ENCODE results near the gene CLDN14. TPM values are rescaled to one million over a fixed set of nuclear protein-coding genes. Genes with fewer than 3 reads are reported as not detected.

CLDN14 gene
- total RNA-seq, 1 donor from 2014 or later, result 3.7 TPM

GRCh38 chr21:36513430-36513829, 33.5 kb upstream of the CLDN14 start:
- H3K4me3 ChIP-seq (ENCODE audit: low read length in 3 of 3), result no peak overlapping the region
- H3K27ac ChIP-seq (ENCODE audit: low read depth, low read length), result no peak overlapping the region
- no peaks in the 10 kb centered on the region for H3K36me3 ChIP-seq (ENCODE audit: control insufficient read depth in 3 of 3, insufficient read depth in 3 of 3, low read length in 3 of 3)
- H3K9ac ChIP-seq (ENCODE audit: low read depth in 1 of 3, low read length in 3 of 3), result no peak overlapping the region
- H3K9me3 ChIP-seq (ENCODE audit: control insufficient read depth in 3 of 3, low read length in 3 of 3), result no peaks in the 10 kb centered on the region
- H3K27me3 ChIP-seq (ENCODE audit: control insufficient read depth in 3 of 3, insufficient read depth in 3 of 3, low read length in 3 of 3), result peaks cover 0 to 6% (median 3%) of the 10 kb centered on the region in 3 donors
- no peaks in the 10 kb centered on the region for H3K4me1 ChIP-seq (ENCODE audit: control insufficient read depth in 3 of 3, insufficient read depth in 3 of 3, low read length in 3 of 3)

DNA sequence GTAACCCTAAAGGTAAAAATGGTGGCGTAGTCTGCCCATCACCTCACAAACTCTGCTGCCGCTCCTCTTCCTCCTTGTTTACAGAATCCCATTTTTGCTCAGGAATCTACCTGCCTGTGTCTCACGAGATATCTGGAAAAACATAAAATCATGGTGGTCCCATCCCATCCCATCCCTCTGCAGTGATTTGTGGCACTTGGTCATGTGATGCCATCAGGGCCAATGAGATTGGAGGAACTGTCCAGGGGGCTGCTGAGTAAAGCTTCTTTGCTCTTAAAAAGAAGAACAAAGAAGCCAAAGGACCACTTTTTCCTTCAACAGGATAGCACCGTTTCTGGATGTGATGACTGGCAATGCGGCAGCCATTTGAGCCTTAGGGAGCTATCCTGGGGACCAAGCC, 33.0 kb upstream of the CLDN14 start:
- peaks cover 0 to 6% (median 3%) of the 10 kb centered on the region in 3 donors for H3K27me3 ChIP-seq (ENCODE audit: control insufficient read depth in 3 of 3, insufficient read depth in 3 of 3, low read length in 3 of 3)
- H3K9ac ChIP-seq (ENCODE audit: low read depth in 1 of 3, low read length in 3 of 3), result no peak overlapping the region
- no peak overlapping the region for H3K4me3 ChIP-seq (ENCODE audit: low read length in 3 of 3)
- H3K9me3 ChIP-seq (ENCODE audit: control insufficient read depth in 3 of 3, low read length in 3 of 3), result no peaks in the 10 kb centered on the region
- no peaks in the 10 kb centered on the region for H3K36me3 ChIP-seq (ENCODE audit: control insufficient read depth in 3 of 3, insufficient read depth in 3 of 3, low read length in 3 of 3)
- no peaks in the 10 kb centered on the region for H3K4me1 ChIP-seq (ENCODE audit: control insufficient read depth in 3 of 3, insufficient read depth in 3 of 3, low read length in 3 of 3)
- H3K27ac ChIP-seq (ENCODE audit: low read depth, low read length), result no peak overlapping the region

- Histone ChIP-seq H3K36me3 (ENCODE audit: control insufficient read depth in 3 of 3, insufficient read depth in 3 of 3, low read length in 3 of 3) (no peaks in the 10 kb centered on the region), H3K9ac (ENCODE audit: low read depth in 1 of 3, low read length in 3 of 3) (no peak overlapping the region), H3K4me1 (ENCODE audit: control insufficient read depth in 3 of 3, insufficient read depth in 3 of 3, low read length in 3 of 3) (no peaks in the 10 kb centered on the region), H3K9me3 (ENCODE audit: control insufficient read depth in 3 of 3, low read length in 3 of 3) (no peaks in the 10 kb centered on the region), H3K4me3 (ENCODE audit: low read length in 3 of 3) (no peak overlapping the region), H3K27me3 (ENCODE audit: control insufficient read depth in 3 of 3, insufficient read depth in 3 of 3, low read length in 3 of 3) (peaks cover 0 to 6% (median 3%) of the 10 kb centered on the region in 3 donors), H3K27ac (ENCODE audit: low read depth, low read length) (no peak overlapping the region)
These were observed 31.7 kb upstream of the CLDN14 start for GRCh38 chr21:36511484-36512220.

GRCh38 chr21:36510911-36511310, 31.0 kb upstream of the CLDN14 start:
- Histone ChIP-seq H3K9ac (ENCODE audit: low read depth in 1 of 3, low read length in 3 of 3) (no peak overlapping the region), H3K4me1 (ENCODE audit: control insufficient read depth in 3 of 3, insufficient read depth in 3 of 3, low read length in 3 of 3) (no peaks in the 10 kb centered on the region), H3K27ac (ENCODE audit: low read depth, low read length) (no peak overlapping the region), H3K36me3 (ENCODE audit: control insufficient read depth in 3 of 3, insufficient read depth in 3 of 3, low read length in 3 of 3) (no peaks in the 10 kb centered on the region), H3K4me3 (ENCODE audit: low read length in 3 of 3) (no peak overlapping the region), H3K27me3 (ENCODE audit: control insufficient read depth in 3 of 3, insufficient read depth in 3 of 3, low read length in 3 of 3) (peaks cover 0 to 6% (median 3%) of the 10 kb centered on the region in 3 donors), H3K9me3 (ENCODE audit: control insufficient read depth in 3 of 3, low read length in 3 of 3) (no peaks in the 10 kb centered on the region)

DNA sequence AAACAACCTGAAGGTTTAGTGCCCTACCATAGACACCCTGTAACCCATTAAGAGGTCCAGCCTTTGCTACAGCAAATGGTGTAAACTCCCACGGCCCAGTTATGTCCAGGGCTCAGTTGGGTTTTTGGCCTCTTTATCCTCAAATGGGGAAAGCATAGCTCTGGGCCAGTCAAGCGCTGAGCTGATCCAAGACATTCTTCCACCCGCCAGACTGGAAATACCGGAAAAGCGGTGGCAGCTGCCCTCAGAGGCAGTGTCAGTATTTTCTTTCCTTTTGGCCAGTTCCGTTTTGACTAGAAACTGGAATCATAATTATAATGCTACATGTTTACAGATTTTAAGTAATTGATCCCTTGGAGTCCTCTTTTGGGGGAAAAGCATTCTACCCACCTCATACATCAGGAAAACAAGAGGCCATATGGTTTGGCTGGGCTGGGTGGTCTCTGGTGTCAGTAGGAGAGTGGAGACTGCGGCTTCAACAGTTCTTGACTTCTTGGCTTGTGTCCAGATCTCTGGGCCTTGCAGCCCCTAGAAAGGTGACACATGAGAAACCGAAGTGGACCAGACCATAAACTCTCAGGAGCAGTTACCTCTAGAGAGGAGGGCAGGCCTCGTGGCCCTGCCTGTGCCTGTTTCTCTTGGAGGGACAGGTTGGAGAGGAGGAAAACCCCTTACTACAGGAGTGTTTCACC, 30.2 kb upstream of the CLDN14 start:
- H3K36me3 ChIP-seq (ENCODE audit: control insufficient read depth in 3 of 3, insufficient read depth in 3 of 3, low read length in 3 of 3), result no peaks in the 10 kb centered on the region
- no peaks in the 10 kb centered on the region for H3K4me1 ChIP-seq (ENCODE audit: control insufficient read depth in 3 of 3, insufficient read depth in 3 of 3, low read length in 3 of 3)
- H3K27ac ChIP-seq (ENCODE audit: low read depth, low read length), result no peak overlapping the region
- H3K4me3 ChIP-seq (ENCODE audit: low read length in 3 of 3), result no peak overlapping the region
- peaks cover 0 to 6% (median 3%) of the 10 kb centered on the region in 3 donors for H3K27me3 ChIP-seq (ENCODE audit: control insufficient read depth in 3 of 3, insufficient read depth in 3 of 3, low read length in 3 of 3)
- H3K9me3 ChIP-seq (ENCODE audit: control insufficient read depth in 3 of 3, low read length in 3 of 3), result no peaks in the 10 kb centered on the region
- H3K9ac ChIP-seq (ENCODE audit: low read depth in 1 of 3, low read length in 3 of 3), result no peak overlapping the region

- Histone ChIP-seq H3K27ac (ENCODE audit: low read depth, low read length) (no peak overlapping the region), H3K4me3 (ENCODE audit: low read length in 3 of 3) (no peak overlapping the region), H3K4me1 (ENCODE audit: control insufficient read depth in 3 of 3, insufficient read depth in 3 of 3, low read length in 3 of 3) (no peaks in the 10 kb centered on the region), H3K9me3 (ENCODE audit: control insufficient read depth in 3 of 3, low read length in 3 of 3) (no peaks in the 10 kb centered on the region), H3K9ac (ENCODE audit: low read depth in 1 of 3, low read length in 3 of 3) (no peak overlapping the region), H3K27me3 (ENCODE audit: control insufficient read depth in 3 of 3, insufficient read depth in 3 of 3, low read length in 3 of 3) (peaks cover 0 to 6% (median 3%) of the 10 kb centered on the region in 3 donors), H3K36me3 (ENCODE audit: control insufficient read depth in 3 of 3, insufficient read depth in 3 of 3, low read length in 3 of 3) (no peaks in the 10 kb centered on the region)
These were observed 29.0 kb upstream of the CLDN14 start for GRCh38 chr21:36508948-36509347.

GRCh38 chr21:36507397-36508018, 27.6 kb upstream of the CLDN14 start:
- Histone ChIP-seq H3K27ac (ENCODE audit: low read depth, low read length) (no peak overlapping the region), H3K27me3 (ENCODE audit: control insufficient read depth in 3 of 3, insufficient read depth in 3 of 3, low read length in 3 of 3) (no peaks in the 10 kb centered on the region), H3K4me3 (ENCODE audit: low read length in 3 of 3) (no peak overlapping the region), H3K9ac (ENCODE audit: low read depth in 1 of 3, low read length in 3 of 3) (no peak overlapping the region), H3K36me3 (ENCODE audit: control insufficient read depth in 3 of 3, insufficient read depth in 3 of 3, low read length in 3 of 3) (no peaks in the 10 kb centered on the region), H3K9me3 (ENCODE audit: control insufficient read depth in 3 of 3, low read length in 3 of 3) (no peaks in the 10 kb centered on the region), H3K4me1 (ENCODE audit: control insufficient read depth in 3 of 3, insufficient read depth in 3 of 3, low read length in 3 of 3) (no peaks in the 10 kb centered on the region)

DNA sequence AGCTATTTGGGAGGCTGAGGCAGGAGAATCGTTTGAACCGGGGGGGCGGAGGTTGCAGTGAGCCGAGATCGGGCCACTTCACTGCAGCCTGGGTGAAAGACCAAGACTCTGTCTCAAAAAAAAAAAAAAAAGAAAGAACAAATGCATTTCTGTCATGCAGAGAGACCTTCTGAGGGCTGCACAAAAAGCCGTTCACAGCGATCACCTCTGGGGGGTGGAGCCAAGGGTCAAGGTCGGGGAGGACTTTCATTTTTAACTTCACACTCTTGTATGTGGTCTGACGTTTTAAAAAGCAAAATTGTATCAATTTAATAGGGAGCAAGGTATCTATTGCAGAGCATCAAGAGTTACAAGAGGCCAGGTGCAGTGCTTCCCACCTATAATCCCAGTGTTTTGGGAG, 26.6 kb upstream of the CLDN14 start:
- Histone ChIP-seq H3K36me3 (ENCODE audit: control insufficient read depth in 3 of 3, insufficient read depth in 3 of 3, low read length in 3 of 3) (no peaks in the 10 kb centered on the region), H3K9me3 (ENCODE audit: control insufficient read depth in 3 of 3, low read length in 3 of 3) (no peaks in the 10 kb centered on the region), H3K27ac (ENCODE audit: low read depth, low read length) (no peak overlapping the region), H3K9ac (ENCODE audit: low read depth in 1 of 3, low read length in 3 of 3) (no peak overlapping the region), H3K4me1 (ENCODE audit: control insufficient read depth in 3 of 3, insufficient read depth in 3 of 3, low read length in 3 of 3) (no peaks in the 10 kb centered on the region), H3K4me3 (ENCODE audit: low read length in 3 of 3) (no peak overlapping the region), H3K27me3 (ENCODE audit: control insufficient read depth in 3 of 3, insufficient read depth in 3 of 3, low read length in 3 of 3) (no peaks in the 10 kb centered on the region)

DNA sequence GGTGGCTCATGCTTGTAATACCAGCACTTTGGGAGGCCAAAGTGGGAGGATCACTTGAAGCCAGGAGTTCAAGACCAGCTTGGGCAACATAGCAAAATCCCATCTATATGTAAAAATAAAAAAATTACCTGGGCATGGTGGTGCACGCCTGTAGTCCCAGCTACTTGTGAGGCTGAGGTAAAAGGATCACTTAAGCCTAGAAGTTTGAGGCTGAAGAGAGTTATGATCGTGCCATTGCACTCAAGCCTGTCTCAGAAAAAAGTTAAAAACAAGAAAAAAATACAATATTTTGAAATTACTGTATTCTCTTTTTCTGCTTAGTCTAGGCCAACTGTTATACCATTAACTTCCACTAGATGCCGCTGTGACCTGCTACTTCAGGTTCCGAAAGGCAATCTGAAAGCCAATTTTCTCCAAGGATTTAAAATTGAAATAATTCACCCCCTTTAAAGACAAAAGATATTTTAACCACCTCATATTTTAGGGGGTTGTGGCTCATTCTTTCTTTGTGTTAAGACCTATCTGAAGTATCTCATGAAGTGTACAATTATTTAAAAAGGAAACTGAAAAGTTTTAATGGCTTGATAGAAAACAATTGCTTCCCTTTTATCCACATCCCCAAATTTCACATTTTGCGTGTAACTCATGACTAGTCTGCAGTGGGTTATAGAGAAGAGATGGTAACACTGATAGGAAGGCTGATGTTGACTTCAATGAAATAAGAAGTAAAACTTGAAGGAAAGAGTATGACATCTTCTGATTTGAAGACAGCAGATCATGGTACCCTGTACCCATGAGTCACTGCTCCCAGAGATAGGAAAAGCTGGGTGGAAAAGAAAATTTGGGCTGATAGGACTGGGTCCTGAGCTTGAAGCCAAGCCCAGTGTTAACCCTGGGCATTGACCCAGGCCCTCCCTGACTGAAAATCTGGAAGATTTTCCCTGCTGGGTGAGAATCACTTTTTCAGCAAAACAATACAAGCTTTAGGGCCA, 24.4 kb upstream of the CLDN14 start:
- Histone ChIP-seq H3K27me3 (ENCODE audit: control insufficient read depth in 3 of 3, insufficient read depth in 3 of 3, low read length in 3 of 3) (no peaks in the 10 kb centered on the region), H3K4me3 (ENCODE audit: low read length in 3 of 3) (no peak overlapping the region), H3K4me1 (ENCODE audit: control insufficient read depth in 3 of 3, insufficient read depth in 3 of 3, low read length in 3 of 3) (peaks cover 0 to 3% (median 3%) of the 10 kb centered on the region in 3 donors), H3K36me3 (ENCODE audit: control insufficient read depth in 3 of 3, insufficient read depth in 3 of 3, low read length in 3 of 3) (no peaks in the 10 kb centered on the region), H3K27ac (ENCODE audit: low read depth, low read length) (no peak overlapping the region), H3K9me3 (ENCODE audit: control insufficient read depth in 3 of 3, low read length in 3 of 3) (no peaks in the 10 kb centered on the region), H3K9ac (ENCODE audit: low read depth in 1 of 3, low read length in 3 of 3) (no peak overlapping the region)

Measured in skeletal muscle tissue (tissue), 4 donors.